Cardiac muscle cell (in vitro differentiated cells and primary cell): ENCODE measurements around the gene KIF12. TPM values are rescaled to one million over a fixed set of nuclear protein-coding genes. Genes with fewer than 3 reads are reported as not detected.

Source experiments
- DNase-seq, 2 donors: peaks; one replicate each; pipeline versions ENCODE4 v3.0.0 to v3.0.0-alpha.2; 2010 to 2017; ENCODE audit warnings: low read depth in 1 of 2, low spot score in 1 of 2
- H3K27ac ChIP-seq: fragments of 200-600 bp; sonication (generic); 2 replicates; pipeline ENCODE4 v1.5.1; 2016
- H3K27me3 ChIP-seq: fragments of 200-600 bp; sonication (generic); 2 replicates; pipeline ENCODE4 v1.6.0; 2016; ENCODE audit warnings: control low read depth
- H3K36me3 ChIP-seq: fragments of 200-600 bp; sonication (generic); 2 replicates; pipeline ENCODE4 v1.5.1; 2016; ENCODE audit warnings: control low read depth
- H3K4me1 ChIP-seq: fragments of 200-600 bp; sonication (generic); 2 replicates; pipeline ENCODE4 v1.8.1; 2017; ENCODE audit warnings: low read depth, mild to moderate bottlenecking, mixed run types
- H3K4me3 ChIP-seq: fragments of 200-600 bp; sonication (generic); 2 replicates; pipeline ENCODE4 v1.5.1; 2016; ENCODE audit warnings: mild to moderate bottlenecking
- H3K9me3 ChIP-seq: fragments of 200-600 bp; sonication (generic); 2 replicates; pipeline ENCODE4 v1.5.1; 2017; ENCODE audit warnings: low read depth, mild to moderate bottlenecking, control low read depth
- CTCF ChIP-seq: IDR thresholded peaks from 2 replicates; pipeline ENCODE4 v1.5.1; 2012; ENCODE audit warnings: low read depth, mild to moderate bottlenecking, low read length
- polyA plus RNA-seq: library from polyadenylated mRNA; unstranded; fragments of >200 nt; fragmentation: Nextera tagmentation; extraction: Ambion mirVana; gene quantifications from 2 replicates; pipeline ENCODE4 v1.2.1, GENCODE V29; 2016
- total RNA-seq: library from RNA; depleted of rRNA; stranded (reverse); fragments of >200 nt; gene quantifications from 2 replicates; pipeline ENCODE4 v1.2.3, GENCODE V29; 2016

KIF12 gene
- total and polyA plus RNA-seq, 2 experiments from 2014 or later, result 0.64 to 1.1 TPM

- no peak for TF ChIP-seq CTCF
- no peak overlapping the region for H3K27ac ChIP-seq
- peaks cover 4% of the 10 kb centered on the region for H3K4me1 ChIP-seq
- no peak for DNase-seq
- no peak overlapping the region for H3K4me3 ChIP-seq
- no peaks in the 10 kb centered on the region for H3K9me3 ChIP-seq
- no peaks in the 10 kb centered on the region for H3K36me3 ChIP-seq
- no peaks in the 10 kb centered on the region for H3K27me3 ChIP-seq
Observed at GRCh38 chr9:114060711-114061110, 38.4 kb downstream of the KIF12 start.

GRCh38 chr9:114060070-114060469 is 39.0 kb downstream of the KIF12 start:
- Histone ChIP-seq H3K36me3 (no peaks in the 10 kb centered on the region), H3K4me1 (peaks cover 4% of the 10 kb centered on the region), H3K4me3 (no peak overlapping the region), H3K27ac (no peak overlapping the region), H3K27me3 (no peaks in the 10 kb centered on the region), H3K9me3 (no peaks in the 10 kb centered on the region)
- TF ChIP-seq CTCF, result no peak
- DNase-seq, result no peak

- DNase-seq, result peak in 1 of 2 donors; percentile 32
- no peak overlapping the region for H3K4me3 ChIP-seq
- peaks cover 4% of the 10 kb centered on the region for H3K4me1 ChIP-seq
- H3K27me3 ChIP-seq, result no peaks in the 10 kb centered on the region
- H3K9me3 ChIP-seq, result no peaks in the 10 kb centered on the region
- H3K27ac ChIP-seq, result peak overlapping the region; percentile 38
- TF ChIP-seq CTCF, result no peak
- no peaks in the 10 kb centered on the region for H3K36me3 ChIP-seq
Observed at GRCh38 chr9:114059047-114059803, 39.9 kb downstream of the KIF12 start.

GRCh38 chr9:114058688-114059046 is 40.4 kb downstream of the KIF12 start:
- H3K36me3 ChIP-seq, result no peaks in the 10 kb centered on the region
- H3K27me3 ChIP-seq, result no peaks in the 10 kb centered on the region
- H3K4me1 ChIP-seq, result peaks cover 4% of the 10 kb centered on the region
- no peak overlapping the region for H3K27ac ChIP-seq
- no peak overlapping the region for H3K4me3 ChIP-seq
- DNase-seq, result no peak
- no peak for TF ChIP-seq CTCF
- H3K9me3 ChIP-seq, result no peaks in the 10 kb centered on the region

GRCh38 chr9:114057161-114057885 is 41.8 kb downstream of the KIF12 start:
- TF ChIP-seq CTCF, result no peak
- no peaks in the 10 kb centered on the region for H3K9me3 ChIP-seq
- no peaks in the 10 kb centered on the region for H3K36me3 ChIP-seq
- H3K4me1 ChIP-seq, result peaks cover 4% of the 10 kb centered on the region
- no peaks in the 10 kb centered on the region for H3K27me3 ChIP-seq
- no peak overlapping the region for H3K27ac ChIP-seq
- no peak for DNase-seq
- no peak overlapping the region for H3K4me3 ChIP-seq
